ENCODE measurements around the gene SAMD5.
"Not testable (repeated sequence)": the region's sequence is repeated elsewhere in the genome, so short reads cannot be mapped to it uniquely, and the experiment has no call there.

SAMD5 gene

DNA sequence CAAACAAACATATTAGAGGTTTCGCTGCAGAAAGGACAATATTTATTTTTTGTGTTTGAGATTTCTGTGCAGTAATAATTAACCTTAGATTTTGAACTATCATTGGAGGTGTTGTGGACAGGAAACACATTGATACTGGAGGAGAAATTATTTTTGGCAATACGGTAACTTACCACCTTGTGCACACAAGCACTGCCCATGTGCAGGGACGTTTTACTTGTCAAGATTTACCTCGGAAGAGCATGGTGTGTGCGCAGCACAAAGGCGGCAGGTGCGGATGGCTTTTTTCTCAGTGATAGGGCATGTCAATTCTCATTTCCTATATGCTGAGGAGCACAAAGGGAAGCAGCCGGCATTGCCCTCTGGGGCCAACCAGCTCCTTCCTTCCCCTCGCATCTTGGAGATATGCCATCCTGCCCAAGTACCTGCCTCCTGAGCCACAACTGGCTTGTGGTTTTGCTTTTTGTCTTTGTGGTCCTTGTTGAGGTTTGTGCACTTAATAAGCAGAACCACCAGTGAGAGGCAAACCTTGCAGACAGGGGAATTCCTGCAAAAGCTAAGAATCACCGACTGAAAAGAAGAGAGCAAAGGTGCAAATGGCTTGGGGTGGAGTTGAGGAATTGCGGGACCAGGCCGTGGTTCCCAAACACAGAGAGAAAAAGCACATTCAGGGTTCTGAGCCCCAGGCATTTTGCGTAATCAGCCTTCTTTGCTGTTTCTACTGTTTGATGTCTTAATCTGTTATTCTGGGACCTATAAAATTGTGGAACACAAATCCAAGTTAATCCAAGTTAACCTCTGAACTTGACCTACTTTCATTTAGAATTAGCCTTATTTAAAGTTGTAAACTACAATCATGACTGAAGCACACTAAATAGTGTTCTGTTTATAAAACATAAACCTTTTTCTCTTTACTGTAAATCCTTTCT is 21.9 kb downstream of the SAMD5 start:
- DNase-seq: peak; percentile 1

GRCh38 chr6:147531321-147531720 is 22.8 kb downstream of the SAMD5 start:
- DNase-seq: no peak

GRCh38 chr6:147534116-147534860 is 25.8 kb downstream of the SAMD5 start:
- DNase-seq: no peak

- no peak for DNase-seq
Observed at GRCh38 chr6:147538821-147539220, 30.3 kb downstream of the SAMD5 start.

DNA sequence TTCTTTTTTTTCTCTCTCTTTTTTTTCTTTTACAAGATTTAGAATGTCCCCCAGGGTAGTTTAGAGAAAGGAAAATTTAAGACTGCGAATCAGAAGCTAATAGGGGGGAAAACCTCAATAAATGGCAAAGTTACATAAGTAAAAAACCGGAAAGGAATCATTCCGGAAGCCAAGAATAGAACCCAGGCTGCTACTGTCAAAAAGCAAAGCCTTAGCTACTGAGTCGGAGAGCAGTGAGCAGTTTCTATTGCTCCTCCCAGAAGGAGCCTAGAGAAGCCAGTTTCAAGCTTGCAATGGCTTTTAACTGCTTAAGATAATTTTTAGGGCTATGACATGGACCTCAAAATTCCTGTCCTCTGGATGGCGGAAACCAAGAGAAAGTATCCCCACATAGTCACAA is 31.6 kb downstream of the SAMD5 start:
- no peak for DNase-seq

DNA sequence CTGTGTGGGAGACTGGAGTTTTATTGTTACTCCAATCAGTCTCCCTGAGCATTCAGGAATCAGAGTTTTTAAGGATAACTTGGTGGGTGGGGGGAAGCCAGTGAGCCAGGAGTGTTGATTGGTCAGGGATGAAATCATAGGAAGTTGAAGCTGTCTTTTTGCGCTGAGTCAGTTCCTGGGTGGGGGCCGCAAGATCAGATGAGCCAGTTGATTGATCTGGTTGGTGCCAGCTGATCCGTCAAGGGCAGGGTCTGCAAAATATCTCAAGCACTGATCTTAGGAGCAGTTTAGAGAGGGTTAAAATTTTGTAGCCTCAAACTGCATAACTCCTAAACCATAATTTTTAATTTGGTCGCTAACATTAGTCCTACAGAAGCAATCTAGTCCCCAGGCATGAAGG is 33.9 kb downstream of the SAMD5 start:
- not testable (repeated sequence) for DNase-seq

GRCh38 chr6:147544420-147544819 is 35.9 kb downstream of the SAMD5 start:
- DNase-seq: no peak

DNA sequence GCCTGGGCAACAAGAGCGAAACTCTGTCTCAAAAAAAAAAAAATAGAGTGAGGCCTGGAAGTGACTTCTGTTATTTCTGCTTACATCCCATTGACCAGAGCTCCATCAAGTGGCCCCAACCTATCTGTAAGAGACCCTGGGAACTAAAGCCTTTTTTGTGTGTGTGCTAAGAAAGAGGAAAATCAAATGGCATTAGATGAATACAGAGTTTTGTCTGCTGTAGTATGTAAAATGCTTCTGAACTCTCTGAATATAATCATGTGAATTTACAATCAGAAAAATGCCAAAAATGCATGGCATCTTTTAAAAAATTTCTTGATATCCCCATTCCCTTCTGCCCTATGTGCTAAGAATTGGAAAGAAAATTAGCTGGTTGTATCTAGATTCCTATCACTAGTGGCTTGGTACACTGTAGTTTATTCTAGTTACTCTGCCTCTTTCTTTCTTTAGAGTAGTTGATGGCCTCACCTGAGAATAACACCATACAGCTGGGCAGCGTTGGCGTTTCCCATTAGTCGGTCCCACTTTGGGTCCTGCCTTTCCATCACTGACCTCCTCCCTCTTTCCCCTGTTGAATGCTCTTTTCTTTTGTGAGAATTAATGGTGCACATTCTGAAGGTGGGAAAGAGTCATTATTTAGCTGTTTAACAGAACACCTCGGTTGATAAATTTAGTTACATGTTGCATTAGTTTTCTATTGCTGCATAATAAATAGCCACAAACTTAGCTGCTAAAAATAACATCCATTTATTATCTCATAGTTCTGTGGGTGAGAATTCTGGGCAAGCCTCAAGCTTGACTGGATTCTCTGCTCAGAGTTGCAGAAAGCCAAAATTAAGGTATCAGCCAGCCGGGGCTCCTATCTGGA is 38.2 kb downstream of the SAMD5 start:
- DNase-seq: no peak

GRCh38 chr6:147547369-147547902 is 38.9 kb downstream of the SAMD5 start:
- DNase-seq: no peak

GRCh38 chr6:147548921-147549475 is 40.5 kb downstream of the SAMD5 start:
- DNase-seq: no peak

GRCh38 chr6:147549531-147549930 is 41.0 kb downstream of the SAMD5 start:
- no peak for DNase-seq

DNA sequence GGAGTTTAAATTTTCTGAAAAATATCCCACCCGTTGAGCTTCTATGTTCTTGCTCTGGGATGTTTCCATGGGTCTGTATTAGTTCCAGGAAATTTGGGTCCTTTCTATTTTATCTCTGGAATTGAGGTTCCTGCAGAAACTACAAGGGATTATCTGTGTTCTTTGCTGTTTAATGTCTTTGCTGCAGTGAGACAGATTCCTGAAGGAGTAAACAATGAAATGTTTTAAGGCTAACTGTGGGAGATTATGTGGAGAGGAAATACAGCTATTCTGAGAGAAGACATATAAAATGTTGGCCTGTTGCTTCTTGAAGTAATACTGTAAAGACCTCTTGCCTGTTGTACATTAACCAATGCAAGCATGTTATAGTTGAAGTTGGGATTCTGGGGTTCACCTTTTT is 43.5 kb downstream of the SAMD5 start:
- DNase-seq: no peak

DNA sequence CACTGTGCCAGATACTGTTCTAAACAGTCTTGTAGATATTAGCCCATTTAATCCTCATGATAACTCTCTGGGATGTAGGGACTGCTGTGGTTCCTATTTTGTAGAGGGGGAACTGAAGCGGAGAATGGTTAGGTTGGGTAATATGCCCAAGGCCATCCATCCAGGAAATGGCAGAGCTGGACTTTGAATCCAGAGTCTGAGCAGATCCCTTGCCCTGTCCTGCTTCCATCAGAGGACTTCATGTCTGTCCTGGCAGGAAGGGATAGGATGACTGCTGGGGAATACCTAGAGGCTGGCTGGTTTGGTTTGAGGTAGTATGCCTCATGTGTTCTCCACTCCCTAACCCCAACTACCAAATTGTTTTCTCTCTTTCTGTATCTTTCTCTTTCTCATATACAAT is 44.6 kb downstream of the SAMD5 start:
- DNase-seq: no peak

DNA sequence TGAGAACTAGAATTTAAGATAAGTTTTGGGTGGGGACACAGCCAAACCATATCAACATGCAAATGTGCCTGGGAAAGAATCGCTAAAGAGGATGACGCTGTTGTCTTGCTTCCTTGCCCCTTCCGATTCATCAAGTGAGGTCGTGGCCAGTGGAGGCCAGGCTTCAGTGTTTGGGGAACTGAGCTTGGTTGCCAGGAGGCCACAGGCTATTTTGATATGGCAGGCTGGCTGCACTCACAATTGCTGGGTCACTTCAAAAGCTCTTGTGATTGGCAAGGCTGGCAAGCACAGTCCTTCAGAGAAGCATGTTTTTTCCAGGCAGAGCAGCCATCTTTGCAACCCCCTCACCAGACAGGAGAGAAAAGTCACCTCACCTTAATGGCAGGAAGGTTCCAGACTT is 45.8 kb downstream of the SAMD5 start:
- DNase-seq: no peak

GRCh38 chr6:147559006-147559405 is 50.5 kb downstream of the SAMD5 start:
- DNase-seq: no peak

DNA sequence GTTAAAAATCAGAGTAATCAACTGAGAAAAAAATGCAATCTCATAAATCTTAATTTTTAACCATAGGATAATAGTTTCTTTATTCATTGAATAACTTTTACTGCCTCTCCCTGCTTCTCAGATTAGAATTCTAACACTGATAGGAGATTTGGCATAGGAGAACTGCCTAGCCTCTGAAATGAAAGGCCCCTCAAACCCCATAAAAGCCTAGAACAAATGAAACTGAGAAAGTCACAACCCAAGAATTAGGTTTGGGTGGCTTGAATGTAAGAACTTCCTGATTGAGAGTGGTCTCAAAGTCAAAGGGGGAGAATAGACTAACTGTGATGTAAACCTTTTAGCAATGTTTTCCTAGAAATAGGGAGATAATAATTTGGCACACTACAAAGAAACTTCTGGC is 52.2 kb downstream of the SAMD5 start:
- DNase-seq: no peak

DNA sequence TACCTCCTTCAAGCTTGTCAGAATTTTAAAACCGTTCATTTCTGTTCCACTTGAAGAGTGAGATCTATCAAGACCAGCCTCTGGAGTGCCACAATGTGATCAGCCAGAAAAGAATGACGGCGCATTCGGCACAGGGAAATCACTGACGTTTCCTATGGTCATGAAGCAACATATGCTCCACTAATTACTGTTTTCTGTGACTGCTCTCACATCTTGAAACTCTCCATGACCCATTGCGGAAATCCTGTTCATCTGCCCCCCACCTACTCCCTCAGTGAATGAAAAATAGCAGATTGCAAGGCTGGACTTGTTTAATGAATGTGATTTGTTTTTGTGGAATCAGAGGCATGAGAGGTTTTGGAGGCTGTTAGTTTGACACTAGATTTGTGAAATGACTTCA is 53.2 kb downstream of the SAMD5 start:
- no peak for DNase-seq

DNA sequence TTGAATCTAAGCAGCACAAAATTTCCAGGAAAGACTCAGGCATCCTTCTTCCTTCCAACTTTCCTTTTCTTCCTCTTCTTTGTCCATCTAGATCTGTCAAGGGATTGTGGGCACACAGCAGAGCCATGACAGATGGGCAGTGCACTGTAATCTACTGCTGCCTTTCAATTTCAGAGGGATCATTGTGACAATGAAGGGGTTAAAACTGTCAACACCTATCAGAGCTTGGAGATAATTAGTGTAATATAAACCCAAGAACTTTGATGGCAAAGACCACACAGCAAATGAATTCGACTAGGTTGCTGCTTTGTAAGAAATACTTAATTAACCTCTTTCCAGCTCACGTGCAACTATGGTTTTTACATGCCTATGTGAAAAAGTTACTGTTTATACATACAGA is 55.0 kb downstream of the SAMD5 start:
- no peak for DNase-seq

GRCh38 chr6:147564556-147564955 is 56.1 kb downstream of the SAMD5 start:
- no peak for DNase-seq

- DNase-seq: no peak
Observed at GRCh38 chr6:147566244-147566898, 57.9 kb downstream of the SAMD5 start.

DNA sequence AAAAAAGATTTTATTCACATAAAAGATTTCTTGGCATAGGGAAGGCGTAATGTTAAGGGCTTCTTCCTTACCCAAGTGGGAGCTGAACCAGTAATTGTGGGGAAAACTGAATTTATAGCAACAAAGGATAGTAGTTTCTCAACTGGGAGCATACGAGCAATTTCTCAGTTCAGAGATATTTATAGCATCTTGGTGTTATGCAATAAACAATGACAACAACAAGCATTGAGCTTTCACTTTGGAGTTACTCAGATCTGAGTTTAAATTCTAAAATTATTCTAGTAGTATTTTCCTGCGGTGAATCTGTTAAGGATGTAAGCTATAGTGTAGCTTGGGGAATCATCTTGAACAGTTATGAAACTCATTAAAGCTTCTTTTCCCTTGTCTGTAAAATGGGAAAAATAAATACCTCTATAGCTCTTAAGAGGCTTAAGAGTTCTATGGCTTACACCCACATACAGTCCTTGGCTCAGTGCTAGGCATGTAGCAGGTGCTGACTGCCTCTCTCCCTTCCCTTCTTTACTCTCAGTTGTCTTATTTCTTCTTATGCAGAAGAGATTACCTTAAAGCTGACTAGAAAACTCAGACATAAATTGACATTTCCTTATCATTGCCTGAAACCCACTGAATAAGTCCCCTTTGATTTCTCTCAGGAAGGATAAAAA is 58.8 kb downstream of the SAMD5 start:
- no peak for DNase-seq

Data from SHP77 treated with DMSO at 0.1 percent for 48 hours (cell line).